RPMI8226 (cell line): ENCODE measurements around the gene NAA38.

Experiments used
- DNase-seq: peaks from one replicate; pipeline ENCODE4 v3.0.0-alpha.2; 2015

Gene NAA38

GRCh38 chr17:7851438-7852261 is 5.7 kb downstream of the NAA38 start:
- DNase-seq: peak; percentile 94

- no peak for DNase-seq
These were observed 6.5 kb downstream of the NAA38 start for GRCh38 chr17:7850701-7851437.

GRCh38 chr17:7849751-7850504 is 7.4 kb downstream of the NAA38 start:
- DNase-seq: no peak

GRCh38 chr17:7849130-7849750 is 8.1 kb downstream of the NAA38 start:
- DNase-seq: no peak

DNA sequence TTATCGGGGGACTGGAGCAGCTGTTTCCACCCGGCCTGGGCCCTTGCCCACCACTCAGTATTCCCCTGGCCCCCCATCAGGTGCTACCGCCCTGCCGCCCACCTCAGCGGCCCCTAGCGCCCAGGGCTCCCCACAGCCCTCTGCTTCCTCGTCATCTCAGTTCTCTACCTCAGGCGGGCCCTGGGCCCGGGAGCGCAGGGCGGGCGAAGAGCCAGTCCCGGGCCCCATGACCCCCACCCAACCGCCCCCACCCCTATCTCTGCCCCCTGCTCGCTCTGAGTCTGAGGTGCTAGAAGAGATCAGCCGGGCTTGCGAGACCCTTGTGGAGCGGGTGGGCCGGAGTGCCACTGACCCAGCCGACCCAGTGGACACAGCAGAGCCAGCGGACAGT is 8.6 kb downstream of the NAA38 start:
- no peak for DNase-seq

- no peak for DNase-seq
These were observed 9.2 kb downstream of the NAA38 start for GRCh38 chr17:7848131-7848579.

DNA sequence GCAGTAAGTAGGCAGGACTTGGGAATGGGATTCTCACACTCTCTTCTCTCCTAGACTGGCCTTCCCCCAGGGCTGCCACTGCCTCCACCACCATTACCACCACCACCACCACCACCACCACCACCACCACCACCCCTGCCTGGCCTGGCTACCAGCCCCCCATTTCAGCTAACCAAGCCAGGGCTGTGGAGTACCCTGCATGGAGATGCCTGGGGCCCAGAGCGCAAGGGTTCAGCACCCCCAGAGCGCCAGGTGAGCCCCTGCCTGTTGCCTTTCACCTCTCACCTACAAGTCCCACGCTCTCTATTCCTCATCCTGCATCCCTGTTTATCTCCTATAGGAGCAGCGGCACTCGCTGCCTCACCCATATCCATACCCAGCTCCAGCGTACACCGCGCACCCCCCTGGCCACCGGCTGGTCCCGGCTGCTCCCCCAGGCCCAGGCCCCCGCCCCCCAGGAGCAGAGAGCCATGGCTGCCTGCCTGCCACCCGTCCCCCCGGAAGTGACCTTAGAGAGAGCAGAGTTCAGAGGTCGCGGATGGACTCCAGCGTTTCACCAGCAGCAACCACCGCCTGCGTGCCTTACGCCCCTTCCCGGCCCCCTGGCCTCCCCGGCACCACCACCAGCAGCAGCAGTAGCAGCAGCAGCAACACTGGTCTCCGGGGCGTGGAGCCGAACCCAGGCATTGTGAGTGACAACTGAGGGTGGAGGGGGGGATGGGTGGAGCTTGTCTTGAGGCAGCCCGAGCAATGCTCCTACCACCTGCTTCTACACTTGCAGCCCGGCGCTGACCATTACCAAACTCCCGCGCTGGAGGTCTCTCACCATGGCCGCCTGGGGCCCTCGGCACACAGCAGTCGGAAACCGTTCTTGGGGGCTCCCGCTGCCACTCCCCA is 10.3 kb downstream of the NAA38 start:
- no peak for DNase-seq

GRCh38 chr17:7846063-7846735 is 11.2 kb downstream of the NAA38 start:
- no peak for DNase-seq

GRCh38 chr17:7845359-7846062 is 11.8 kb downstream of the NAA38 start:
- no peak for DNase-seq

DNA sequence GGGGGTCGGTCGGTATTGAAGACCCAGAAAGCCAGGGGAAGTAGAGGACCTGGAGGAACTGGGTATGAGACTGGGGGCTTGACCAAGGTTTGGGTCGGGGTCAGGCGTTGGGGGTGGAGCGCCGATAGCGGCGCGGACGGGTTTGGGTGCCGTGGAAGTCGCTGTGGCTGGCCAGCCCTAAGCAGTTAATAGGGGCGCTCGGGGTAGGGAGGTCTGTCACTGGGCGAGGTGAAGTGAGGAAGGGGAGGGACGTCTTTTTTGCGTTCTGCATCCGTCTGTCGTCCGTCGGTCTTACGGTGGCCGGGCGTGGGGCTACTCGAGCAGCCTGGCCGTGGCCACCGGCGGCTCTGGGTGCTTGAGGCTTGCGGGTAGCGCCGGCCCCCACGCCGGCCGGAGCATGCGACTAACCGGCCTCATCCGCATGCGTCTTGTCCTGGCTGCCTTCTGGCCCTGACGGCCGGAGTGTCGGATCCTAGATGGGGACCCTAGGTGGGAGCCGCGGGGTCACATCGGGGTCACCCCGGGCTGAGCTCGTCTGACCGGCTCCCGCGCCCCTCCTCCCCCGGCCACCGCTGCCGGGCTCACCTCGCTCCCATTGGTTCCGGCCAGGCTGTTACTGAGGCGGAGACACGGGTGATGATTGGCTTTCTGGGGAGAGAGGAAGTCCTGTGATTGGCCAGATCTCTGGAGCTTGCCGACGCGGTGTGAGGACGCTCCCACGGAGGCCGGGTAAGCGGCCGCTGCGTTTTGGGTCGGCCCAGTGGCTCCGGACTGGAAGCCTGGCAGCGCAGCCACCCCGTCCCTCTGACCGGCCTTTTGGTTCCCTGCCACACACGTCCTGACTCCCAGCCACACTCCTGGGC is 12.8 kb downstream of the NAA38 start:
- DNase-seq: peak; percentile 89

DNA sequence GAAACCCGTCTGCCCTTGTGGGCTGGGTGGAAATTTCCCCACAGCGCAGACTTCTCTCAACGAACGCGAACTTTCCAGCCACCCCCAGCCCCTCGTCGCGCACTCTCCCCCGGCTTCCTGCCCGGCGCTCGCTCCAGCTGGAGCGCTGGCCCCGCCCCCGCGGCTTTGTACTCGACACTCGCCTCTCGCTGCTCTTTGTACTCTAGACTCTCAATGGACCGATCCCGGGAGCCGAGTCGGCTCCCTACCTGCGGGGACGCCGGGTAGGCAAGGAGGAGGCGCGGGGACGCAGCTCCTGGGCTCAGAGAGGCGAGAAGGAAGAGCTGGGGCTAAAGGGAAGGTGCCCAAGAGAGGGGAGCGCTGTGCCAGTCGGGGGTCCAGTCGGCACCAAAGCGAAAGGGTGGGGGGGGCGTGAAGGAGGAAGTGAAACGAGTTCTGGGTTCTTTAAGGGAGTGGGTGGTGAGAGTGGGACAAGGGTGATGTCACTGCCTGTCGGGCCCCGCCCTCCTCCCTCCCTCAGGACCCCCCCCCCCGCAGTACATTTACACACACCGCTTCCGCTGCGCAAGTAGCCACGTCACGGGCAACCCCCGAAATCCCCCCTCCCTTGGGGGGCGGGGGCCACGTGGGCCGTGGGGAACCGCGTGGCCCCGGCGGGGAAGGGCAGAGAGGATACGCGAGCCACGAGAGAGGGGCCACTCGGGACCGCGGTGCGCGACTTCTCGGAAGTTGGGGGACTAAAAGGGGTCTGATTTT is 13.6 kb downstream of the NAA38 start:
- DNase-seq: peak; percentile 83

DNA sequence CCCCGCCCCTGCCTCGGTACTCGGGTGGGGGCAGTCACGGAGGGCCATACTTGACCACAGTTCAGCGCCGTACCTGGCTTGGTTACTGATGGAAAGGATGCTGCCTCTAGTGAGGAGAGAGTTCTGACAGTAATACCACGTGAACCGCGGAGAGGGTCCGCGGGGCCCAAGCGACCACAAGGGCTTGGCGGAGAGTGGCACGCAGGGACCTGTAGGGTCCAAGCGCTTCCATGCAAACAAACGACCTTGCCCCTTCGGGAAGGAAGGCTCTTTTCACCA is 14.2 kb downstream of the NAA38 start:
- DNase-seq: no peak

- peak; percentile 81 for DNase-seq
These were observed 14.7 kb downstream of the NAA38 start for GRCh38 chr17:7842380-7843256.

GRCh38 chr17:7841915-7842379 is 15.4 kb downstream of the NAA38 start:
- peak; percentile 81 for DNase-seq

GRCh38 chr17:7841396-7841914 is 15.9 kb downstream of the NAA38 start:
- peak; percentile 79 for DNase-seq

DNA sequence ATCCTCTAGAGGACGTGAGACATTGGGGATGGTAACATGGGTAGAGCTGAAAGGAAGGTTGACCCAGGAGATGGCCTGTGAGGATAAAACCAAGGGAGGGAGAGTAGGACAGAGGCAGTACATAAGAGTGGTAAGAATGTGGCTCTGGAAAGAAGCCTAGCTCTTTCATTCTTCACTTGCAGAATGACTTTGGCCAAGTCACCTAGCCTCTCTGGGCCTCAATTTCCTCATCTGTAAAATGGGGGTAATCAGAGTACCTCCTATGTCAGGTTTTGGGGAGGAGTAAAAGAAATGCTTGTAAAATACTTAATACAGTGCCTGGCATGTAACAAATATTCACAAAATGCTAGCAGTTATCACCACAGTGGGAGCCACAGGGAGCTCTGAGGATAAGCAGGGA is 16.5 kb downstream of the NAA38 start:
- DNase-seq: no peak

GRCh38 chr17:7840441-7840840 is 16.9 kb downstream of the NAA38 start:
- DNase-seq: no peak

DNA sequence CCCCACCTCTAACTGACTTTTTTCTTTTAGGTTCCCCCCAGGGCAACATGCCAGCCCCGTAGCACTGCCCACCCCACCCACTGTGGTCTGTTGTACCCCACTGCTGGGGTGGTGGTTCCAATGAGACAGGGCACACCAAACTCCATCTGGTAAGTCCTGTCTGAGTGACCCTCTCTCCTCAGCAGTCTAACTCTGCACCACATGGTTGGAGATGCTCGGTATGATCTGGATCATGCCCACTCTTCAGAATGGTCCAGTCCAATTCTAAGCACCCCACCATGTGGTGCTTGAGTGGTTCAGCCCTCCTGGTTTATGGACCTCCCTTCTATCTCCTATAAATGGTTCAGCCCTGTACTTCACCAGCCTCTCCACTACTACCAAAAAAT is 17.5 kb downstream of the NAA38 start:
- no peak for DNase-seq
